H1 (cell line): ENCODE data around the gene CDC73.

Source experiments
- CTCF ChIP-seq, 3 experiments: IDR thresholded peaks; 1 replicate in 2 of 3; 2 replicates in 1 of 3; pipeline versions ENCODE4 v1.5.1 to v1.6.1; 2011; ENCODE audit warnings: low read length in 3 of 3, mild to moderate bottlenecking in 3 of 3, inconsistent platforms in 2 of 3, low read depth in 1 of 3, moderate library complexity in 1 of 3; ENCODE audit not compliant: insufficient read depth in 1 of 3; ENCODE audit errors: control extremely low read depth in 1 of 3
- HDAC6 ChIP-seq: IDR thresholded peaks from one replicate; pipeline ENCODE4 v1.7.1; 2012; ENCODE audit warnings: low read depth, mild to moderate bottlenecking, inconsistent platforms, low read length, moderate library complexity
- POLR2A ChIP-seq, 2 experiments: IDR thresholded peaks; 1 replicate in 1 of 2; 2 replicates in 1 of 2; pipeline ENCODE4 v1.6.1; 2011; ENCODE audit warnings: low read depth in 2 of 2, low read length in 2 of 2, mild to moderate bottlenecking in 2 of 2; ENCODE audit errors: control extremely low read depth in 1 of 2
- RFX5 ChIP-seq: IDR thresholded peaks from 2 replicates; pipeline ENCODE4 v1.6.1; 2011; ENCODE audit warnings: low read depth, low read length, improper control_type of control experiment, borderline replicate concordance
- RNF2 ChIP-seq: fragments of 200-900, 300-1000 bp; sonication (generic); IDR thresholded peaks from 2 replicates; pipeline ENCODE4 v1.7.1; 2016; ENCODE audit warnings: borderline replicate concordance, low read depth, mild to moderate bottlenecking, antibody characterized with exemption, low read length; ENCODE audit not compliant: poor library complexity, severe bottlenecking; ENCODE audit errors: missing control alignments
- SIN3A ChIP-seq, 2 experiments: IDR thresholded peaks in 1 of 2; conservative IDR thresholded peaks in 1 of 2; 2 replicates each; pipeline ENCODE4 v1.6.1; 2011 to 2012; ENCODE audit warnings: low read length in 2 of 2, improper control_type of control experiment in 1 of 2, low read depth in 1 of 2, mild to moderate bottlenecking in 1 of 2

- no peak for TF ChIP-seq CTCF (IDR thresholded peaks at IDR 0.05; ENCODE audit: control extremely low read depth in 1 of 3, insufficient read depth in 1 of 3, low read depth in 1 of 3, low read length in 3 of 3)
- TF ChIP-seq RFX5 = no peak
- TF ChIP-seq RNF2 = no peak
- TF ChIP-seq POLR2A (IDR thresholded peaks at IDR 0.05; ENCODE audit: control extremely low read depth in 1 of 2, low read depth in 2 of 2, low read length in 2 of 2) = no peak
- no peak for TF ChIP-seq SIN3A (conservative IDR thresholded peaks at IDR 0.05 in 1 of 2, IDR thresholded peaks at IDR 0.05 in 1 of 2; ENCODE audit: low read depth in 1 of 2, low read length in 2 of 2)
- TF ChIP-seq HDAC6 = no peak
Observed at GRCh38 chr1:193185901-193186731, 64.3 kb downstream of the CDC73 start, which contains the start of gene B3GALT2.
